ENCODE data around the gene CNTN6.

The CNTN6 gene

GRCh38 chr3:1200371-1200770 is 107.5 kb downstream of the CNTN6 start:
- POLR2A ChIA-PET = no interaction called here
- Histone ChIP-seq H3K4me3 (ENCODE audit: low read depth, low read length) (no peak overlapping the region), H3K9me3 (ENCODE audit: control insufficient read depth, insufficient read depth, low read depth, low read length) (no peaks in the 10 kb centered on the region), H3K27ac (ENCODE audit: extremely low read depth, low read depth, low read length) (no peak overlapping the region), H3K36me3 (ENCODE audit: control insufficient read depth in 2 of 2, insufficient read depth in 1 of 2, low read length in 2 of 2) (no peaks in the 10 kb centered on the region), H3K4me1 (ENCODE audit: control insufficient read depth, insufficient read depth, low read length) (no peaks in the 10 kb centered on the region)
- TF ChIP-seq ZNF350 (tag by site-specific recombination; IDR thresholded peaks at IDR 0.05) (no peak), ZNF654 (tag by site-specific recombination; IDR thresholded peaks at IDR 0.05; ENCODE audit: low read depth) (no peak), ZSCAN4 (tag by site-specific recombination; IDR thresholded peaks at IDR 0.05) (no peak), ZFP37 (tag by site-specific recombination; IDR thresholded peaks at IDR 0.05) (no peak), ZNF404 (tag by site-specific recombination; IDR thresholded peaks at IDR 0.05) (no peak), ZSCAN23 (tag by site-specific recombination; IDR thresholded peaks at IDR 0.05) (no peak)
- CTCF ChIA-PET = no interaction called here

- Histone ChIP-seq H3K4me1 (ENCODE audit: control insufficient read depth, insufficient read depth, low read length) (no peaks in the 10 kb centered on the region), H3K9me3 (ENCODE audit: control insufficient read depth, insufficient read depth, low read depth, low read length) (no peaks in the 10 kb centered on the region), H3K27ac (ENCODE audit: extremely low read depth, low read depth, low read length) (no peak overlapping the region), H3K4me3 (ENCODE audit: low read depth, low read length) (no peak overlapping the region), H3K36me3 (ENCODE audit: control insufficient read depth in 2 of 2, insufficient read depth in 1 of 2, low read length in 2 of 2) (no peaks in the 10 kb centered on the region)
- POLR2A ChIA-PET = no interaction called here
- no peak for TF ChIP-seq ZNF600 (tag by site-specific recombination; IDR thresholded peaks at IDR 0.05)
- TF ChIP-seq PRDM1 (tag by site-specific recombination; IDR thresholded peaks at IDR 0.05) = no peak
- no peak for TF ChIP-seq GLI2 (tag by site-specific recombination; IDR thresholded peaks at IDR 0.05; ENCODE audit: borderline replicate concordance, low read depth)
- TF ChIP-seq ZNF302 (tag by site-specific recombination; IDR thresholded peaks at IDR 0.05; ENCODE audit: low read depth) = no peak
- no peak for TF ChIP-seq ZNF266 (tag by site-specific recombination; IDR thresholded peaks at IDR 0.05; ENCODE audit: low read depth)
- no peak for TF ChIP-seq ZNF26 (tag by site-specific recombination; IDR thresholded peaks at IDR 0.05)
- TF ChIP-seq ZNF670 (tag by site-specific recombination; IDR thresholded peaks at IDR 0.05; ENCODE audit: low read depth) = no peak
- no peak for TF ChIP-seq ZNF157 (tag by site-specific recombination; IDR thresholded peaks at IDR 0.05)
- TF ChIP-seq ZNF664 (tag by site-specific recombination; IDR thresholded peaks at IDR 0.05) = no peak
- TF ChIP-seq KLF17 (tag by site-specific recombination; IDR thresholded peaks at IDR 0.05) = no peak
- CTCF ChIA-PET = interaction anchor here (0.9 kb wide), 1 partner anchor 68 kb away, joined by 3 read pairs; no protein-coding TSS in a partner anchor
Observed at GRCh38 chr3:1207904-1208303, 115.1 kb downstream of the CNTN6 start.

GRCh38 chr3:1214933-1215332 is 122.1 kb downstream of the CNTN6 start:
- CTCF ChIA-PET = interaction anchor here (0.6 kb wide), 1 partner anchor 31 kb away, joined by 3 read pairs; no protein-coding TSS in a partner anchor
- POLR2A ChIA-PET = no interaction called here
- TF ChIP-seq ZBTB21 (tag by site-specific recombination; IDR thresholded peaks at IDR 0.05) (no peak), ZNF518A (tag by site-specific recombination; conservative IDR thresholded peaks at IDR 0.05; ENCODE audit: low read depth) (no peak), TCF7L2 (IDR thresholded peaks at IDR 0.05; ENCODE audit: borderline replicate concordance, low read depth, low read length) (no peak), ZBTB26 (tag by site-specific recombination; optimal IDR thresholded peaks at IDR 0.05) (no peak), ZNF76 (tag by site-specific recombination; IDR thresholded peaks at IDR 0.05; ENCODE audit: borderline replicate concordance, low read depth) (no peak), OVOL3 (tag by site-specific recombination; IDR thresholded peaks at IDR 0.05) (no peak), ZNF785 (tag by site-specific recombination; IDR thresholded peaks at IDR 0.05) (no peak), ZNF585B (tag by site-specific recombination; IDR thresholded peaks at IDR 0.05) (no peak)

More at GRCh38 chr3:1214933-1215332, 122.1 kb downstream of the CNTN6 start:
- Histone ChIP-seq H3K4me1 (ENCODE audit: control insufficient read depth, insufficient read depth, low read length) (no peaks in the 10 kb centered on the region), H3K4me3 (ENCODE audit: low read depth, low read length) (no peak overlapping the region), H3K36me3 (ENCODE audit: control insufficient read depth in 2 of 2, insufficient read depth in 1 of 2, low read length in 2 of 2) (no peaks in the 10 kb centered on the region), H3K9me3 (ENCODE audit: control insufficient read depth, insufficient read depth, low read depth, low read length) (no peaks in the 10 kb centered on the region), H3K27ac (ENCODE audit: extremely low read depth, low read depth, low read length) (no peak overlapping the region)

Measured in HEK293 (cell line).